Measurements from ENCODE around the gene INAFM1. TPM values are rescaled to one million over a fixed set of nuclear protein-coding genes. Genes with fewer than 3 reads are reported as not detected.

INAFM1 gene
- total RNA-seq, 6 experiments from 2014 or later, result 12.0 to 16.2 (median 14.0) TPM

DNA sequence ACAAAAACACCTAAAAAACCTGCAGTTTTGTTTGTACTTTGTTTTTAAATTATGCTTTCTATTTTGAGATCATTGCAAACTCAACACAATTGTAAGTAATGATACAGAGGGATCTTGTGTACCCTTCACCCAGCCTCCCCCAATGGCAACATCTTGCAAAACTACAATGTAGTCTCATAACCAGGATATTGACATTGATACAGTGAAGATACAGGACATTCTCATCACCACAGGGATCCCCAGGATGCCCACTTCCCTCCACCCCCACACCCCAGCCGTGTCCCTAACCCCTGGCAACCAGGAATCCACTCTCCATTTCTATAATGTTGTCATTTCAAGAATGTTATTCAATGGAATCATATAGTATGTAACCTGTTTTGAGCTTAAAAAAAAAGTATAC, 46.9 kb downstream of the INAFM1 start:
- Mint-ChIP-seq H3K4me1 (ENCODE audit: low read depth) (peaks cover 5% of the 10 kb centered on the region; the same call in 1 of the 2 replicates), H3K9me3 (no peaks in the 10 kb centered on the region), H3K27ac (no peak overlapping the region), H3K36me3 (ENCODE audit: low read depth) (no peaks in the 10 kb centered on the region), H3K27me3 (ENCODE audit: insufficient read depth) (peaks cover 12% of the 10 kb centered on the region), H3K4me3 (no peak overlapping the region)
- TF ChIP-seq, protein P1, sequence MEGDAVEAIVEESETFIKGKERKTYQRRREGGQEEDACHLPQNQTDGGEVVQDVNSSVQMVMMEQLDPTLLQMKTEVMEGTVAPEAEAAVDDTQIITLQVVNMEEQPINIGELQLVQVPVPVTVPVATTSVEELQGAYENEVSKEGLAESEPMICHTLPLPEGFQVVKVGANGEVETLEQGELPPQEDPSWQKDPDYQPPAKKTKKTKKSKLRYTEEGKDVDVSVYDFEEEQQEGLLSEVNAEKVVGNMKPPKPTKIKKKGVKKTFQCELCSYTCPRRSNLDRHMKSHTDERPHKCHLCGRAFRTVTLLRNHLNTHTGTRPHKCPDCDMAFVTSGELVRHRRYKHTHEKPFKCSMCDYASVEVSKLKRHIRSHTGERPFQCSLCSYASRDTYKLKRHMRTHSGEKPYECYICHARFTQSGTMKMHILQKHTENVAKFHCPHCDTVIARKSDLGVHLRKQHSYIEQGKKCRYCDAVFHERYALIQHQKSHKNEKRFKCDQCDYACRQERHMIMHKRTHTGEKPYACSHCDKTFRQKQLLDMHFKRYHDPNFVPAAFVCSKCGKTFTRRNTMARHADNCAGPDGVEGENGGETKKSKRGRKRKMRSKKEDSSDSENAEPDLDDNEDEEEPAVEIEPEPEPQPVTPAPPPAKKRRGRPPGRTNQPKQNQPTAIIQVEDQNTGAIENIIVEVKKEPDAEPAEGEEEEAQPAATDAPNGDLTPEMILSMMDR (IDR thresholded peaks at IDR 0.05), result no peak
- DNase-seq, result no peak

DNA sequence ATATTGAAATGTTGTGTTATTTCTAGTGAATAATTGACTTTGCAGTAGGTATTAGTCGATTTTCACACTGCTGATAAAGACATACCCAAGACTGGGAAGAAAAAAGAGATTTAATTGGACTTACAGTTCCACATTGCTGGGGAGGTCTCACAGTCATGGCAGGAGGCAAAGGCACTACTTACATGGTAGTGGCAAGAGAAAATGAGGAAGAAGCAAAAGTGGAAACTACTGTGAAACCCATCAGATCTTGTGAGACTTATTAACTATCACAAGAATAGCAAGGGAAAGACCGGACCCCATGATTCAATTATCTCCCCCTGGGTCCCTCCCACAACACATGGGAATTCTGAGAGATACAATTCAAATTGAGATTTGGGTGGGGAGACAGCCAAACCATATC, 47.4 kb downstream of the INAFM1 start:
- no peak overlapping the region for H3K4me3 Mint-ChIP-seq
- no peak overlapping the region for H3K27ac Mint-ChIP-seq
- TF ChIP-seq, protein P1 (IDR thresholded peaks at IDR 0.05), result no peak
- peaks cover 12% of the 10 kb centered on the region for H3K27me3 Mint-ChIP-seq (ENCODE audit: insufficient read depth)
- H3K36me3 Mint-ChIP-seq (ENCODE audit: low read depth), result no peaks in the 10 kb centered on the region
- no peak for DNase-seq
- H3K4me1 Mint-ChIP-seq (ENCODE audit: low read depth), result peaks cover 5% of the 10 kb centered on the region; the same call in 1 of the 2 replicates
- no peaks in the 10 kb centered on the region for H3K9me3 Mint-ChIP-seq

DNA sequence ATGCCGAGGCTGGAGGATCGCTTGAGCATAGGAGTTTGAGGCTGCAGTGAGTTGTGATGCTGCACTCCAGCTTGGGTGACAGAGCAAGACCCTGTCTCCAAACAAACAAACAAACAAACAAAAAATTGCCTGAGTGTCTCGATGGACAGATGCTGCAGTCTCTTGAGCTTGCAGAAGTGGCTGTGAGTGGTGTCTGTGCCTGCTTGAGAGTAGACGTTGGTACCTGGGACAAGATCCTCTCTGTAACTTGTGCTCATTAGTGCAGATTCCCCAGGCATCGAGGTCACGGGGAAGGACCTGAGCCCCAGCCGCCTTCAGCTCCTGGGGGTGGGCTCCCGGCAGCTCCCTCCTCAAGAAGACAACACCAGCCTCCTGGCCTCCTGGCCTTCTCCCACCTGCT, 48.7 kb downstream of the INAFM1 start:
- H3K9me3 Mint-ChIP-seq, result no peaks in the 10 kb centered on the region
- TF ChIP-seq, protein P1 (IDR thresholded peaks at IDR 0.05), result no peak
- H3K36me3 Mint-ChIP-seq (ENCODE audit: low read depth), result no peaks in the 10 kb centered on the region
- H3K4me1 Mint-ChIP-seq (ENCODE audit: low read depth), result peaks cover 5% of the 10 kb centered on the region; the same call in 1 of the 2 replicates
- H3K27me3 Mint-ChIP-seq (ENCODE audit: insufficient read depth), result peaks cover 15% of the 10 kb centered on the region
- no peak overlapping the region for H3K27ac Mint-ChIP-seq
- H3K4me3 Mint-ChIP-seq, result no peak overlapping the region
- no peak for DNase-seq

DNA sequence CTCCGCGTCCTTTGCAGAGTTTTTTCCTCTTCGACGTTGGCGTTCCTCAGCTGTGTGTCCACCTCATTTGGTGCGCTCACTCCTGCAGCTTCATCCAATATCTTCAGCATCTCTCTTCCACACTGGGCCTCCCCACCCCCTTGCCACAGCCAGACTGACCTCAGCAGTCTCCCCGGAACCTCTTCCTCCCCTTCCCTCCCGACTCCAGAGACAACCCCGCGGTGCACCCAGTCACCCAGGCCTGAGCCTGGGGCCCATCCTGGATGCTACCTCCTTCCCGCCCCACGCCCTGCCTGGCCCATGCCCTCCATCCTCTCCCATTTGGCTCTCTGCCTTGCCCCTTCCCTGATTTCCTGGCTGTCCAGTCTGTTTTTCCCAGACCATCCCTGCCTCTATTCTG, 49.2 kb downstream of the INAFM1 start:
- H3K9me3 Mint-ChIP-seq, result no peaks in the 10 kb centered on the region
- no peak for DNase-seq
- no peak overlapping the region for H3K27ac Mint-ChIP-seq
- H3K4me3 Mint-ChIP-seq, result no peak overlapping the region
- TF ChIP-seq, protein P1 (IDR thresholded peaks at IDR 0.05), result no peak
- peaks cover 15% of the 10 kb centered on the region for H3K27me3 Mint-ChIP-seq (ENCODE audit: insufficient read depth)
- H3K36me3 Mint-ChIP-seq (ENCODE audit: low read depth), result no peaks in the 10 kb centered on the region
- peaks cover 5% of the 10 kb centered on the region; the same call in 1 of the 2 replicates for H3K4me1 Mint-ChIP-seq (ENCODE audit: low read depth)

DNA sequence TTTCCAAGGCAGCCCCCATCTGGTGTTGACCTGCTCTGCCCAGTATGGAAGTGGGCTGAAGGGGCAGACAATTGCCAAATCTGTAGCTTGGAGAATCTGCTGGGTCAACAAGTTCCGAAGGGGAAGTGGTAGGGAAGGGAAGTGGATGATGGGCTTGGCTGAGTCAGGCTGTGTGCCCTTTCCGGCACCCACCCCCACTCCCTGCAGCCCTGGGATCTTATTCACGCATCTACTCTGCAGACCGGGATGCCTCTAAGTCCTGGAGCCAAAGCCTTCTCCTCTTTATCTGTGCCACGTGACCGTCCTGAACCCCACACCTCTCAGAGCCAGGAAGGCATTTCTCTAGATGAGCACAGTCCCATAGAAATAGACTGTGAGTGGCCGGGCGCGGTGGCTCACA, 49.8 kb downstream of the INAFM1 start:
- TF ChIP-seq, protein P1 (IDR thresholded peaks at IDR 0.05), result no peak
- no peak for DNase-seq
- Mint-ChIP-seq H3K9me3 (no peaks in the 10 kb centered on the region), H3K4me3 (no peak overlapping the region), H3K36me3 (ENCODE audit: low read depth) (no peaks in the 10 kb centered on the region), H3K27me3 (ENCODE audit: insufficient read depth) (peaks cover 15% of the 10 kb centered on the region), H3K4me1 (ENCODE audit: low read depth) (peaks cover 5% of the 10 kb centered on the region; the same call in 1 of the 2 replicates), H3K27ac (no peak overlapping the region)

Small RNA genes lying within 50 kb of the gene (microRNA-seq; reads per million reads assigned to microRNA genes)
- gene MIR3190 (not detected), gene MIR3191 (not detected)

Other genes starting within 250 kb of the INAFM1 start
- 10 to 100 TPM; 44.2 to 55.1 (median 49.3) TPM for gene TMEM160, start 226.3 kb upstream of the INAFM1 start, total RNA-seq (2021; fragmentation: NEBNext Ultra II Directional; extraction: Animal tissue kit (Norgen Biotek cat#: 25700))
- gene ZC3H4, start 161.1 kb upstream of the INAFM1 start, total RNA-seq (2021; fragmentation: NEBNext Ultra II Directional; extraction: Animal tissue kit (Norgen Biotek cat#: 25700)), result 10 to 100 TPM; 43.9 to 66.1 (median 55.2) TPM
- gene SAE1, start 144.1 kb upstream of the INAFM1 start, total RNA-seq (2021; fragmentation: NEBNext Ultra II Directional; extraction: Animal tissue kit (Norgen Biotek cat#: 25700)), result 100 to 1,000 TPM; 158 to 181 (median 175) TPM
- gene BBC3, start 43.7 kb upstream of the INAFM1 start, total RNA-seq (2021; fragmentation: NEBNext Ultra II Directional; extraction: Animal tissue kit (Norgen Biotek cat#: 25700)), result 10 to 100 TPM in 2 of 6 experiments, 1 to 10 TPM in 4; 8.6 to 10.9 (median 9.6) TPM
- gene CCDC9, start 18.4 kb upstream of the INAFM1 start, total RNA-seq (2021; fragmentation: NEBNext Ultra II Directional; extraction: Animal tissue kit (Norgen Biotek cat#: 25700)), result 10 to 100 TPM; 20.6 to 30.6 (median 23.8) TPM
- under 1 TPM; 0.24 to 0.95 (median 0.35) TPM for gene C5AR1, start 35.0 kb downstream of the INAFM1 start, total RNA-seq (2021; fragmentation: NEBNext Ultra II Directional; extraction: Animal tissue kit (Norgen Biotek cat#: 25700))
- under 1 TPM in 4 of 6 experiments, not detected in 2; 0.03 to 0.14 (median 0.05) TPM for gene C5AR2, start 57.3 kb downstream of the INAFM1 start, total RNA-seq (2021; fragmentation: NEBNext Ultra II Directional; extraction: Animal tissue kit (Norgen Biotek cat#: 25700))
- gene DHX34, start 74.4 kb downstream of the INAFM1 start, total RNA-seq (2021; fragmentation: NEBNext Ultra II Directional; extraction: Animal tissue kit (Norgen Biotek cat#: 25700)), result 10 to 100 TPM; 11.8 to 14.4 (median 12.6) TPM
- 10 to 100 TPM; 34.1 to 50.3 (median 46.3) TPM for gene MEIS3, start 144.6 kb downstream of the INAFM1 start, total RNA-seq (2021; fragmentation: NEBNext Ultra II Directional; extraction: Animal tissue kit (Norgen Biotek cat#: 25700))
- not detected for gene SLC8A2, start 197.0 kb downstream of the INAFM1 start, total RNA-seq (2021; fragmentation: NEBNext Ultra II Directional; extraction: Animal tissue kit (Norgen Biotek cat#: 25700))
- gene KPTN, start 209.3 kb downstream of the INAFM1 start, total RNA-seq (2021; fragmentation: NEBNext Ultra II Directional; extraction: Animal tissue kit (Norgen Biotek cat#: 25700)), result 10 to 100 TPM; 11.1 to 13.6 (median 12.4) TPM
- gene NAPA, start 240.2 kb downstream of the INAFM1 start, total RNA-seq (2021; fragmentation: NEBNext Ultra II Directional; extraction: Animal tissue kit (Norgen Biotek cat#: 25700)), result 100 to 1,000 TPM in 5 of 6 experiments, 10 to 100 TPM in 1; 94.4 to 119 (median 109) TPM

All from HFFc6 (cell line).